ENCODE measurements around the gene SLC19A1.
A peak's percentile ranks its signal among the peaks of the same experiment; 100 is the strongest.

Gene SLC19A1

GRCh38 chr21:45545236-45545570, 3.0 kb upstream of the SLC19A1 start:
- POLR2A ChIA-PET = no interaction called here
- no peak for TF ChIP-seq CTCF (IDR thresholded peaks at IDR 0.05; ENCODE audit: control extremely low read depth, extremely low read depth, low read depth, missing control alignments)
- no peak for DNase-seq (ENCODE audit: extremely low spot score)
- CTCF ChIA-PET = interaction anchor here (2.4 kb wide), 1 partner anchor 11 kb away, joined by 7 read pairs; no protein-coding TSS in a partner anchor

- POLR2A ChIA-PET = no interaction called here
- no peak for TF ChIP-seq CTCF (IDR thresholded peaks at IDR 0.05; ENCODE audit: control extremely low read depth, extremely low read depth, low read depth, missing control alignments)
- CTCF ChIA-PET = interaction anchor here (1.6 to 2.4 kb wide), 2 partner anchors 12 to 52 kb away, joined by 4 to 7 read pairs; no protein-coding TSS in a partner anchor
- DNase-seq (ENCODE audit: extremely low spot score) = peak; percentile 16
These were observed 2.4 kb upstream of the SLC19A1 start for GRCh38 chr21:45544449-45545235.

- DNase-seq (ENCODE audit: extremely low spot score) = peak; percentile 28
- TF ChIP-seq CTCF (IDR thresholded peaks at IDR 0.05; ENCODE audit: control extremely low read depth, extremely low read depth, low read depth, missing control alignments) = no peak
- POLR2A ChIA-PET = no interaction called here
- CTCF ChIA-PET = interaction anchor here (1.6 to 2.4 kb wide), 2 partner anchors 12 to 52 kb away, joined by 4 to 7 read pairs; no protein-coding TSS in a partner anchor
These were observed 1.6 kb upstream of the SLC19A1 start for GRCh38 chr21:45543710-45544448.

- POLR2A ChIA-PET = no interaction called here
These were observed 1.1 kb upstream of the SLC19A1 start for GRCh38 chr21:45543371-45543709.

GRCh38 chr21:45542667-45543370, 579 bp upstream of the SLC19A1 start:
- TF ChIP-seq CTCF (IDR thresholded peaks at IDR 0.05; ENCODE audit: control extremely low read depth, extremely low read depth, low read depth, missing control alignments) = no peak
- POLR2A ChIA-PET = no interaction called here
- CTCF ChIA-PET = interaction anchor here (1.6 kb wide), 1 partner anchor 53 kb away, joined by 4 read pairs; no protein-coding TSS in a partner anchor
- DNase-seq (ENCODE audit: extremely low spot score) = no peak

More at GRCh38 chr21:45543371-45543709, 1.1 kb upstream of the SLC19A1 start:
- no peak for TF ChIP-seq CTCF (IDR thresholded peaks at IDR 0.05; ENCODE audit: control extremely low read depth, extremely low read depth, low read depth, missing control alignments)
- DNase-seq (ENCODE audit: extremely low spot score) = peak; percentile 25
- CTCF ChIA-PET = interaction anchor here (1.6 to 2.4 kb wide), 2 partner anchors 13 to 53 kb away, joined by 4 to 7 read pairs; no protein-coding TSS in a partner anchor

Measured in GM10248 (cell line).